Measurements from ENCODE around the gene TMC6. TPM values are rescaled to one million over a fixed set of nuclear protein-coding genes. Genes with fewer than 3 reads are reported as not detected.

Gene TMC6
- total and polyA plus RNA-seq, 2 of the 13 experiments (the other 11 are each of a cell fraction or from before 2014, with no cell fraction given): 48.4 to 99.1 TPM

DNA sequence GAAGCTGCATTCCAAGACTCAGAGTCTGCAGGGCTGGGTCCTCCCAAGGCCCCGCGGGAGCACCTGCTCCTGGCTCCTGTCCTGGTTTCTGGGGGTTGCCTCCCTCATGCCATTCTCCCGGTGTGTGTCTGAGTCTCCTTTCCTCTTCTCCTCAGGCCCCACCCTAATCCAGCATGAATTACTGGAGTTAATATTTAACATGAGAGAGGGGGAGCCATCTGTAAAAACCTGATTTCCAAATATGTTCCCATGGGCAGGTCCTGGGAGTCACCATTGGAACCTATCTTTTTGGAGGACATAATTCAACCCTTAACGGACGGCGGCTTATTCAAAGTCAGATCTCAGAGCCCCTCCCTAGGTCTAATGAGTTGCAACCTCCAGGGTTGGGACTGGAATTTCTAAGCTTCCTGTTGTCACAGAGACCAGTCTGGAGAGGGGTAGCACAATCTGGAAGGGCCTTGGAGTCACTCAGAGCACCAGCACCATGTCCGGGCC lies 23.0 kb upstream of the TMC6 start:
- peak overlapping the region; percentile 83 for H3K4me2 ChIP-seq (ENCODE audit: low read depth, low read length)
- WGBS (ENCODE audit: low lambda C conversion rate): 2% methylated on average over 6 of the region's 7 CpGs
- no peaks in the 10 kb centered on the region for H3K79me2 ChIP-seq (ENCODE audit: insufficient read depth, low read length)
- H3K36me3 ChIP-seq (replicated peaks in 1 of 2; ENCODE audit: control insufficient read depth in 1 of 2, insufficient read depth in 2 of 2, low read length in 2 of 2): no peaks in the 10 kb centered on the region
- peak; percentile 70 for DNase-seq (ENCODE audit: low spot score)
- CTCF ChIA-PET (ENCODE audit: low intra/inter-chr PET ratio, low total read pairs): no interaction called here
- H3K9ac ChIP-seq (ENCODE audit: insufficient read depth, low read depth, low read length): peak overlapping the region; percentile 24; the same call in 1 of the 2 replicates
- in situ Hi-C loops (cut with HindIII; ENCODE audit: extremely low pct_ligation_motif_present, low pct_unique_long_range_greater_than_20kb): no loop called here
- POLR2A ChIA-PET: interaction anchor here (0.6 to 1.6 kb wide), 5 partner anchors 9 to 193 kb away, joined by 3 to 4 read pairs (median 3); partner anchors contain the start of gene TNRC6C
- peaks cover 54% of the 10 kb centered on the region for H3K4me1 ChIP-seq (ENCODE audit: insufficient read depth, low read length)
- peak overlapping the region in 2 of 3 experiments; percentile 23 to 58; a peak in 3 of 6 replicates for H3K4me3 ChIP-seq (replicated peaks in 1 of 3; ENCODE audit: insufficient read depth in 1 of 3, low read depth in 2 of 3, low read length in 3 of 3)
- no TSS peak for BruUV-seq (replicated peaks)
- no peak overlapping the region for H2AFZ ChIP-seq (ENCODE audit: low read length)
- peak; percentile 56 for ATAC-seq
- H3K27ac ChIP-seq (ENCODE audit: extremely low read length, insufficient read depth, low read length): no peak overlapping the region
- FAIRE-seq: no peak
- no peaks in the 10 kb centered on the region for H3K9me3 ChIP-seq (ENCODE audit: low read length)
- H3K27me3 ChIP-seq (ENCODE audit: control insufficient read depth in 1 of 2, insufficient read depth in 2 of 2, low read length in 2 of 2): 0 out of 5 replicates have a peak, but pooled peaks cover 0 to 2% of the 10 kb centered on the region in 2 experiments
- intact Hi-C loops (cut with micrococcal nuclease; ENCODE audit: unreplicated experiment): no loop called here
- no peaks in the 10 kb centered on the region for H4K20me1 ChIP-seq (ENCODE audit: insufficient read depth, low read length)
- TF ChIP-seq GATAD2A (CRISPR knock-in tag; IDR thresholded peaks at IDR 0.05) (0 out of 2 replicates have a peak, but pooled peaks have one; percentile 10), ZNF263 (CRISPR knock-in tag; IDR thresholded peaks at IDR 0.05) (peak; percentile 91), ZNF556 (CRISPR knock-in tag; IDR thresholded peaks at IDR 0.05; ENCODE audit: borderline replicate concordance) (0 out of 2 replicates have a peak, but pooled peaks have one; percentile 25), ZNF44 (CRISPR knock-in tag; IDR thresholded peaks at IDR 0.05) (0 out of 2 replicates have a peak, but pooled peaks have one; percentile 29), PAF1 (CRISPR knock-in tag; IDR thresholded peaks at IDR 0.05) (no peak), SRF (IDR thresholded peaks at IDR 0.05; ENCODE audit: low read depth, low read length) (no peak), HDAC2 (CRISPR knock-in tag; IDR thresholded peaks at IDR 0.05) (no peak), TCF12 (IDR thresholded peaks at IDR 0.05) (no peak), TCF12 (CRISPR knock-in tag; IDR thresholded peaks at IDR 0.05) (no peak), SMARCE1 (IDR thresholded peaks at IDR 0.05; ENCODE audit: borderline replicate concordance) (no peak), ZNF674 (CRISPR knock-in tag; IDR thresholded peaks at IDR 0.05; ENCODE audit: low read depth) (no peak), NPAS2 (CRISPR knock-in tag; IDR thresholded peaks at IDR 0.05; ENCODE audit: borderline replicate concordance) (no peak), ATM (IDR thresholded peaks at IDR 0.05; ENCODE audit: borderline replicate concordance) (no peak), PHF20 (CRISPR knock-in tag; IDR thresholded peaks at IDR 0.05) (no peak)
- TF ChIP-seq, protein P1, sequence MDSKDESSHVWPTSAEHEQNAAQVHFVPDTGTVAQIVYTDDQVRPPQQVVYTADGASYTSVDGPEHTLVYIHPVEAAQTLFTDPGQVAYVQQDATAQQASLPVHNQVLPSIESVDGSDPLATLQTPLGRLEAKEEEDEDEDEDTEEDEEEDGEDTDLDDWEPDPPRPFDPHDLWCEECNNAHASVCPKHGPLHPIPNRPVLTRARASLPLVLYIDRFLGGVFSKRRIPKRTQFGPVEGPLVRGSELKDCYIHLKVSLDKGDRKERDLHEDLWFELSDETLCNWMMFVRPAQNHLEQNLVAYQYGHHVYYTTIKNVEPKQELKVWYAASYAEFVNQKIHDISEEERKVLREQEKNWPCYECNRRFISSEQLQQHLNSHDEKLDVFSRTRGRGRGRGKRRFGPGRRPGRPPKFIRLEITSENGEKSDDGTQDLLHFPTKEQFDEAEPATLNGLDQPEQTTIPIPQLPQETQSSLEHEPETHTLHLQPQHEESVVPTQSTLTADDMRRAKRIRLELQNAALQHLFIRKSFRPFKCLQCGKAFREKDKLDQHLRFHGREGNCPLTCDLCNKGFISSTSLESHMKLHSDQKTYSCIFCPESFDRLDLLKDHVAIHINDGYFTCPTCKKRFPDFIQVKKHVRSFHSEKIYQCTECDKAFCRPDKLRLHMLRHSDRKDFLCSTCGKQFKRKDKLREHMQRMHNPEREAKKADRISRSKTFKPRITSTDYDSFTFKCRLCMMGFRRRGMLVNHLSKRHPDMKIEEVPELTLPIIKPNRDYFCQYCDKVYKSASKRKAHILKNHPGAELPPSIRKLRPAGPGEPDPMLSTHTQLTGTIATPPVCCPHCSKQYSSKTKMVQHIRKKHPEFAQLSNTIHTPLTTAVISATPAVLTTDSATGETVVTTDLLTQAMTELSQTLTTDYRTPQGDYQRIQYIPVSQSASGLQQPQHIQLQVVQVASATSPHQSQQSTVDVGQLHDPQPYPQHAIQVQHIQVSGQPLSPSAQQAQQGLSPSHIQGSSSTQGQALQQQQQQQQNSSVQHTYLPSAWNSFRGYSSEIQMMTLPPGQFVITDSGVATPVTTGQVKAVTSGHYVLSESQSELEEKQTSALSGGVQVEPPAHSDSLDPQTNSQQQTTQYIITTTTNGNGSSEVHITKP (CRISPR knock-in tag; IDR thresholded peaks at IDR 0.05; ENCODE audit: low read depth): 0 out of 2 replicates have a peak, but pooled peaks have one; percentile 20
- TF ChIP-seq, protein P2, sequence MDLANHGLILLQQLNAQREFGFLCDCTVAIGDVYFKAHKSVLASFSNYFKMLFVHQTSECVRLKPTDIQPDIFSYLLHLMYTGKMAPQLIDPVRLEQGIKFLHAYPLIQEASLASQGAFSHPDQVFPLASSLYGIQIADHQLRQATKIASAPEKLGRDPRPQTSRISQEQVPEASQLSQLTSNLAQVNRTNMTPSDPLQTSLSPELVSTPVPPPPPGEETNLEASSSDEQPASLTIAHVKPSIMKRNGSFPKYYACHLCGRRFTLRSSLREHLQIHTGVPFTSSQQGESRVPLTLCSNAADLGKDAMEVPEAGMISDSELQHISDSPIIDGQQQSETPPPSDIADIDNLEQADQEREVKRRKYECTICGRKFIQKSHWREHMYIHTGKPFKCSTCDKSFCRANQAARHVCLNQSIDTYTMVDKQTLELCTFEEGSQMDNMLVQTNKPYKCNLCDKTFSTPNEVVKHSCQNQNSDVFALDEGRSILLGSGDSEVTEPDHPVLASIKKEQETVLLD (CRISPR knock-in tag; IDR thresholded peaks at IDR 0.05; ENCODE audit: low read depth): no peak
- TF ChIP-seq, protein P3, sequence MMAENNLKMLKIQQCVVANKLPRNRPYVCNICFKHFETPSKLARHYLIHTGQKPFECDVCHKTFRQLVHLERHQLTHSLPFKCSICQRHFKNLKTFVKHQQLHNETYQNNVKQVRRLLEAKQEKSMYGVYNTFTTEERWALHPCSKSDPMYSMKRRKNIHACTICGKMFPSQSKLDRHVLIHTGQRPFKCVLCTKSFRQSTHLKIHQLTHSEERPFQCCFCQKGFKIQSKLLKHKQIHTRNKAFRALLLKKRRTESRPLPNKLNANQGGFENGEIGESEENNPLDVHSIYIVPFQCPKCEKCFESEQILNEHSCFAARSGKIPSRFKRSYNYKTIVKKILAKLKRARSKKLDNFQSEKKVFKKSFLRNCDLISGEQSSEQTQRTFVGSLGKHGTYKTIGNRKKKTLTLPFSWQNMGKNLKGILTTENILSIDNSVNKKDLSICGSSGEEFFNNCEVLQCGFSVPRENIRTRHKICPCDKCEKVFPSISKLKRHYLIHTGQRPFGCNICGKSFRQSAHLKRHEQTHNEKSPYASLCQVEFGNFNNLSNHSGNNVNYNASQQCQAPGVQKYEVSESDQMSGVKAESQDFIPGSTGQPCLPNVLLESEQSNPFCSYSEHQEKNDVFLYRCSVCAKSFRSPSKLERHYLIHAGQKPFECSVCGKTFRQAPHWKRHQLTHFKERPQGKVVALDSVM (CRISPR knock-in tag; IDR thresholded peaks at IDR 0.05): no peak
- TF ChIP-seq, protein P4, sequence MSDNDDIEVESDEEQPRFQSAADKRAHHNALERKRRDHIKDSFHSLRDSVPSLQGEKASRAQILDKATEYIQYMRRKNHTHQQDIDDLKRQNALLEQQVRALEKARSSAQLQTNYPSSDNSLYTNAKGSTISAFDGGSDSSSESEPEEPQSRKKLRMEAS (IDR thresholded peaks at IDR 0.05): 0 out of 2 replicates have a peak, but pooled peaks have one; percentile 15

Measured in HepG2 (cell line).